Measurements from ENCODE around the gene CELF2.

The CELF2 gene

DNA sequence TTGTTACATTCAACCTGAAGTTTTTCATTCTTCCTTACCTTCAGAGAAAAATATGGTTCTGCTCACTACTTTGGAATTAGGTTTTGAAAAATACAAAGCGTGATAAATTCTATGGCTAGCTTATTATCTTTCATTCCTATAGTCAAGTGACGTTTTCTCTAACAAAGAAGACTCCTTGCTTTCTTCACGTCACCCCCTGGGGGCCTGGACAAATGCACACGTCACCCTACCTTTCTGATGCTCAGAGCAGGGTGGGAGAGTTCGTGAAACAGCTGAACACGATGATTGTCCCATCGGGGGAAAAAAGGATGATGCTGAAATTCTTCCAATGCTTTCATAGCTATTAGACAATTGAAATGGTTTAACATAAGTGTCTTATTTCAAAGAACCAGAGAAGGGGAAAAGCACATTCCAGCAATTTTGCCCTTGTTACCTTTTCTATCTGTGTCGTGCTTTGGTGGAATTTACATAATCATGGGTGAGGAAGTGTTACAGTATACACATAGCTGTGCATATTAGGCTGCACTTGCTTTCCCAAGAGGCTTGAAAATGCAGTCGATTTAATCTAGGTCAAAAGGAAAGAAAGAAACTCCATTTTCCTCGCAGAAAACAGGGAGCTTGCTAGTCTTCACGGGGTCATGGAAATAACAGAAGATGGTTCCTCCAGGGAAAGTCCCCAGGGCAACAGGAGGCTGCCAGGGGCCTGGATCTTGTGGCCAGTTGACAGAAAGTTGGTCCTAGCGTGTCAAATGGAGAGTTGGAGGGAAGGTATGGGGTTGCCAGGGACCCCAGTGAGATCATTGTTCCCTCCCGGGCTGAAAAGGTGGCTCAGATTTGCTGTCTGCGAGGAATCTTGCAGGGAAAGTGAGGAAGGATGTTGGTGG is 189.2 kb downstream of the CELF2 start:
- no peak for DNase-seq

DNA sequence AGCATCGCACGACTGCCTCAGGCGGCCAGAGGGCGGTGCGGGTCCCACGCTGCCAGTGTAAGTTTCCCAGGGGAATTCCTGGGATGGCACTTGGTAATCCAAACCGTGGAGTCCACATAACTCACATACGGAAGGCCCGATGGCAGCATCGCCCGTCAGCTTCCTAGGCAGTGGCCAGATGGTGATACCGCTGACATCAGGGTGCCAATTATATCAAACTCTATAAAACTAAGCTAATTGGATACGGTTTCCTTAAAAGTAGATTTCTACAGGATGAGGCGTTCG is 189.8 kb downstream of the CELF2 start:
- no peak for DNase-seq

DNA sequence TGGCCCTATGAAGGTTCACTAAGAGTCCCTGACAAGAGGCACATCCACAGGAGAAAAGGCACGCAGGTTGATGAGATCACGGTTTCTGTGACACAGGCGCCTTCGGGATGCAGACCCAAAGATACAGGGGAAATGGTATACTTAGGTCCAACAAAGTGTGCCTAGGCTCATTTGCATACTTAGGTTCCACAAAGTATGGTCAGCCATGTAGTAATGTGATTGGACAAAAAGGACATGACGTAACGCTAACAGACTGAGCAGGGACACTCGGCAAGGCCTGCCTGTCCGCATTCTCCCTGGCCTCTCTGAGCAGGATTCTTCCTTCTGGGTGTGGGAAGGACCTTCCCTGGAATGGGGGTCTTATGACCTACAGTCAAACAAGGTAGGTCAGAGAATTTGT is 190.6 kb downstream of the CELF2 start:
- DNase-seq: no peak

DNA sequence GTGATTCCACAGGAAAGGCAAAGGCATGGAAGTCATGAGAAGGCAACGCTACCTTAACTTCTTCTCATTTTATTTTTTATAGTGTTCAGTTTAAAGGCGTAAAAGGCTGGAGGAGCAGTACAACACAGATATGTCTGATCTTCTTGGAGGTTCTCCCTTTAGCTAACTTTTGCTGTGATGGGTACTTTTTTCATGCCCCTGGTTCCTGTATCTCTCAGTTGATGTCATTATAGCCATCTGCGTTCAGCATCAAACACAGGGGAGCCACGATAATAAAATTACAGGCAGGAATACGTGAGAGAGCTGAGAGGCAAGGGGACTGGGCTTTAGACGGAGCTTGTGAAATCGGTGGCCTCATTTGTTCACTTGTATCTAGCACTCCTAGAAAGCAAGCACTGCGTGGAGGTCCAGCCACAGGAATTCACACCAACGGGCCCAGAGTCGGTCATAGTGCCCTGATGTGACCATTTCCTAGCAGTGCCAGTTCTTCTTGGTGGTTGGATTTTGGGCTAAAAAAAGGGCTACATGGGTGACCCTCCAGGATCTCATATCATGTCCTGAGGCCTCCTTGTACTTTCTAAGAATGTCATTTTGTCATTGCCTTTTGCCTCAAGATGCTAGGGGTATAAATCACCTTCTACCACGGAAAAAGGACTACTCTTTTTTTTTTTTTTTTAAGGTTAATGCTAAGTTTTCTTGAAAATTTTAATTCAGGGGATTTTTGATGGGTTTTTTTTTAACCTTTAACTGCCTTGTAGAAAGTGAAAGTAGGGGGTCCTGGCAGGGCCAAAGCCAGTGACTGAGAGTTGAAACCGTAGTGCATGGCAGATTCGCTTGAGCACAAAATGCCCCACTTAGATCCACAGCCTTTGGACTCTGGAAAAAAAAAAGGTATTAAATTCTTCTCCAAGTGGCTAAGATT is 191.5 kb downstream of the CELF2 start:
- DNase-seq: peak; percentile 40

DNA sequence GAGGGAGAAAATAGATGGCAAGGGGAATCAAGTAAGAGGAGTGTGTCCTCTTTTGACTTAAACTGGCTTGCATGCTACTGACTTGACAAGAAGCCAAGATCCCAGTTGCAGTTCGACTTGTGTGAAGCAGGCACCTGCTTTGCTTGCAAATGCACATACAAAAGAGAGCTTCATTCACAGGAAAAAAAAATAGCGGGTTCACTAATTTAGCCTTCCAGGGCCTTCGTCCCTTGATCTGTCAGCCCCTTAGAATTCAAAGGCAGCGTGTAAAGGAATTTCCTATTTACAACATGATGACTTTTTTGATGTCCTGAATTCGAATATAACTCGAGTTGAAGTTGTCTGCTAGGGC is 192.1 kb downstream of the CELF2 start:
- no peak for DNase-seq

DNA sequence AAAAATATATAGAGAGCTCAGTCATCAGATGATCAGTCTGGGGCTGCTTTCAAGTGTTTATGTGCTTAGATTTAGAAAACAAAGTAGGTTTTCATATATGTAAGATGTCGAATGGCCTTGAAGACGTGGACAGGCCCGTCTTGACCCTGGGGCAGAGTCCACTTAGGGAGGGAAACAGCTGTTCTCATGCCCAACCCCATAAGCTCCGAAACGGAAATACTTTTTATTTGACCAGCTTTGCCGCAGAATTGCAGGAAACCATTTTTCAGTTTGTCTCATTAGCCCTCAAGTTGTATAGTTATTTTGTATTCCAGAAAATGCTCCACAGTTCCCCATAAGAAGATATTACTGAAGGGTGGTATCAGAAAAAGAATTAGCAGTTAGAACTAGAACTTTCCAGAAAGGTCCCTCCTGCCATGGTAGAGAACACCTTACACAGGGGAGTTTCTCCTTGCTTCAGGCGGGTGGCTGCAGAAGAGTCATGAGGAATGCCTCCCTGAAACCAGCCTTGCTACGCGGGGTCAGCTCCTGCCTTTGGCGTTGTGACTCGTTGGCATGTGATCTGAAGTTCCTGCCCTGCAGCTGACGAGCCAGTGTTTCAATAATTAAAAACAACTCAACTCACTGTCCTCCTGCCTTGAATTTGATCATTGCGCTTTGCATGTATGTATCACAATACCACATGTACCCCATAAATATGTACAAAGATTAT is 192.7 kb downstream of the CELF2 start:
- no peak for DNase-seq

DNA sequence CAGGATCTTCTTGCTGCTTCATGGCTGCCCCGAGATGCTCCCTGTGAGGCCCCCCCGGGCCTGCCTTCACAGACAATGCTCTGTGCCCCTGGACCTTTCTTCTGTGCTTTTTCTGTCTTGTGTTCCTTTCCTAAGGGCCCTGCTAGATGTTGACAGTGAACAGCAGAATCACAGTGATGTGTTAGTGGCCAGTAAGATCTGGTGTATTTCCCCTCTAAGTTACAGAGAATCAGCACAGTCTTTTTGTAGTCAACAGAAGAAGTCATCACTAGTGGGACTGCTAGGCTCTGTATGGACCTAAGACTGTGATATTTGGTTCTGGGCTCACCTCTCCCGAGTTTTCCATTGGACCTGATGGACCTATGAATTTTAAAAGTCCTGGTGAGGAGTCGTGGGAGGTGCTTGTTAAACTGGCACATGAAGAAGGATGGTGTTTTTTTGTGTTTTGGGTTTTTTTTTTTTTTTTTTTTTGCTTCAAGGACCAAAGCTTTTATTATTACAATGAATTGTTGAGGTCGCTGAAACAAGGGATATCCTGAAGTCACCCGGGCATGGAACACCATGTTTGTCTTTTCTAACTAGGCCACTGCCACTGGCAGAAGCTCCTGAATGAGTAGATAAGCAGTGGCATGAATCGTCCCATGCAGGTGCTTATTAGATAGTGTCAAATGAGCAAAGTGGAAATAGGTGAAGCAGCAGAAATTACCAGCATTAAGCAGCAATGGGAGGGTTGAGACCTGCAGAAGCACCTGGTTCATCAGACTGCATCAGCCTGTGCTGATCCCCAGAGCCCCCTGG is 194.8 kb downstream of the CELF2 start:
- DNase-seq: no peak

DNA sequence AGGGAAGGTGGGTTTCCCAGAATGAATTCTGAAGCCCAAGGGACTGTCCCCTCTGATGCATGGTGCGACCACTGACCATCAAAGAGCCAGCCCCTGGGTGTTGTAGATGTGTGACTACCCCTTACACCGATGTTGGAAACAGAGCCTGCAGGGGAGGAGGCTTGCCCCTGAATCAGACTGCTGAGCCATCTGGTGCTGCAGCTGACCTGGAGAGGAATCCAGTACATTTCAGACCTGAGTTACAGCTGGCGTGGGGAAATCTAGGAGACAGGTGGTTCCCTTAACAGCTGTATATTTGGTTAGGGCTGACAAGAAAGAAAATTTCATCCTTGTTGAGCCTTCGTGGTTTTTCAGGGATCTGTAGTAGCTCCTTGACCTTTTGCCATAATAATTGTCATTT is 195.5 kb downstream of the CELF2 start:
- no peak for DNase-seq

DNA sequence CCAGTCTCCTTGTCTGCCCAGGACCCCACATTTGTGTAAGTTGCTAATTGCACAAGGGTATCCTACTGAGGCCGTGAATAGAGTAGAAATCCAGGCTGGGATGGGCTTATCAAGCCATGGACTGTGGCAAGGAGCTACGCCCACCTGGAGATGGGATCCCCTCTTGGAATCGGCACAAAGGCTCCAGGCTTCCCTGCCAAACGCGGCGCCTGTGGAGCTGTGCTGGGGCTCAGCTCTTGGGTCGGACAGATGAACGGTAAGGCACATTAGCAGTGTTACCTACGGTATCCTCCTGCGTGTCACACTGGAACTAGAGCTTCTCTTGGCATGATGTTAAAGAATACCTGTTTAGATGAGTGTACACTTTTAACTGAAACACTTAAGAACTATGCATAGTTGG is 196.7 kb downstream of the CELF2 start:
- DNase-seq: no peak

DNA sequence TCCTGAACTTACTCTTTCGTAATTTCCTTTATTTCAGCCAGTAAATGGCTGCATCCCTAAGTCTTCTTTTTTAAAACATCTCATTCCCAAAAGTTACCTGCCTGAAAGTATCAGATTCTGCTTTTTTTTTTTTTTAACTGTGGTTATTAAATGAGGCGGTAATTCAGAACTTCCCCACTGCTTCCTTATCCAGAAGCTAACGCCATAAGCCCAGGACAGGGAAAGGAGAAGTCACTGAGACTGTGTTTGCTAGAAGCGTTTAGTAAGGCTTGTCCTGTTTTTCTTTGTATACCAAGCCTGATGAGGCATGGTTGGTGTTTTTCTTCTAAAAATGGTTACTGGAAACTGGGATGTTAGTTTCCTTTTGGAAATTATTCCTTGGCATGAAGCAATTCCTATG is 197.8 kb downstream of the CELF2 start:
- no peak for DNase-seq

DNA sequence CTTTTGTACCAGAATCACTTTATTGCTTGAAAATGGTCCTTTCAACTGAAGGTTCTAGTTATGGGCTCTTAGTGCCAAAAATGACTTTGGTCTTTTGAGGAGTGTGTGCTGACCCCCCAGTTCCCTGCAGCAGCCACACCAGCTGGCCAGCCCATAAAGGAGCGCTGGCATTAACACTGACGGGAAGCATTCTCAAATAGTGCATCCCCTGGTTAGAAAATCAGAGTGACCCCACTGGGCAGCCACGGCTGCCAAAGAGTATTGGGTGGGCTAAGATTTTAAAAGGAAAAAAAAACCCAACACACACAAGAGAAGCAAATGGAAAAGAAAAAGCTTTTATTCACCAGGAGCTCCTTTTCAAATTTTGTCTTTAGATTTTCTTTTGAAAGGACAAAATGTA is 199.8 kb downstream of the CELF2 start:
- no peak for DNase-seq

DNA sequence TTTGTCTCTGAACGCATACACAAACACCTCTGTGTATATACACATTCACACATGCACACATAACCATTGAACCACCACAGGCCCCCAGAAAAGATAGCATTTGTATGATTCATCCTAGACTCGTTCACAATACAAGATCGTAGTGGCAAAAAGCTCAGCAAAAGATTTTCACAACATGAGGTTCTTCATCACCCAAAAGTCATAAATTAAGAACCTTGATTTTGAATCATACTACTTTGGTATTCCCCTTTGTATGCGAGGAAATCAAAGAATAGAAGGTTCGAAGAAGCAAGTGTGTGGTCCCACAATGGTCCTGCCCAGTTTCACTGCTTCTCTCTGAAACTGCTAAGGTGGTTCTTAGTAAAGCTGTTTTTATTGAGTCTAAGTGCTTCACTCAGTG is 200.7 kb downstream of the CELF2 start:
- no peak for DNase-seq

DNA sequence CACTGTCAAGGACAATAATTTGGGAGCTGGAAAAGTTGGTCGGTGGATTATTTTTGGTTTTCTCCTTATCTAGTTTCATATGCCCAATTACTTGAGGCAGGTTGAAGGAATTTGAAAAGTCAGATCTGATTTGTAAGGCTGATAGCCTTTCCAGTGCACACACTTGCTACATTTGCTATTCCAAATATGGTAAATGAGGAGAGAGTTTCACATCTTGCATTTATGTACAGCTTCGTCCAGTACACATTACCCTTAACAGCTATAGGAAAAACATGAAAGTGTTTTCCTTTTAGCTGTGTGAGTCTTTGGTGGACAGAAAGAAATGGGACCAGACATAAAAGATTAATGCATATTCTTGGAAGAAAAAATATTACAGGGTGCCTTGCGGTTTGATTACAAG is 201.8 kb downstream of the CELF2 start:
- DNase-seq: no peak

DNA sequence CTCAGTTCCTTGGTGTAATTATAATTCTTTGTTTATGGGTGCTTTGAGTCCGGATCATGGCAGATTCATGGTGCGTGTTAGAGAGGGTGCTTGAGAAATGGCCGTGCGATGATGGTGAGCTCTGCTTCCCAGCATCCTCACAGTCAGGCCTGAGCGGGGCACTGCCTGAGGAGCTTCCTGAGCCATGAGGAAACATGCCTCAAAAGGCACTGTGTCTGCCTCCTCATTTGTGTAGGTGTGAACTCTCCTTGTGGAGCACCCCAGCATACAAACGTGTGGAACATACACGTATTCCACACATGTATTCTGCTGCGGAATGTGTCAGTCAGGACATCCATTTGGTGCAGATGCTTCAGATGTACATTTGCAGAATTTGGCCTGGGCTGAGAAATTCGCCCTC is 205.4 kb downstream of the CELF2 start:
- no peak for DNase-seq

DNA sequence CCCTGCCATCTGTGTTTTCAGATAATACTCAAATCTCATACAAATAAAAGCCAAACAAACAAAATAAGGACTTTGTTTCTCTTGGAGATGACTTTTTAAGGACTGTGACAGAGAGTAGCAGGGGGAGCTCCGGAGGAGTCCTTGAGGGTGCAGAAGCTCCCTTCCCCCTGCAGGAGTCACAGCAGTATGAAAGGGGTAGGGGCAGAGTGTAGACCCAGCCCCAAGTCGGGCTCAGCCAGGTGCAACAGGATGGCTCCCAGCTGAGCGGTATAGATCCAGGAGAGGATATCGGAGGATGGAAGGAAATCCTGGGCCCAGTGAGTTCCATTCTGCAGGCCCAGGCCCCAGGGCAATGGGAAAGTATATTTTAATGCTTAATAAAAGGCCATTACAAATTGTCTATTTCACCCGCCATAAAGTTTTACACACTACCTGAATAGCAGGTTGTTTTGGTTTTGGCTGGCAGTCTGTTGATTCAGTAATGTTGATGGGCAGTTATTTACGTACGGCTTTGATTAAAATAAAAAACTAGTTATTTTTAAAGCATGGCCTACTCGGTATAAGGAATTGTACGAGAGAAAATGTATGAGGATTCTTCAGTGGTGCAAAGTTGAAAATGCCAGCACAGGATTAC is 206.0 kb downstream of the CELF2 start:
- DNase-seq: no peak

DNA sequence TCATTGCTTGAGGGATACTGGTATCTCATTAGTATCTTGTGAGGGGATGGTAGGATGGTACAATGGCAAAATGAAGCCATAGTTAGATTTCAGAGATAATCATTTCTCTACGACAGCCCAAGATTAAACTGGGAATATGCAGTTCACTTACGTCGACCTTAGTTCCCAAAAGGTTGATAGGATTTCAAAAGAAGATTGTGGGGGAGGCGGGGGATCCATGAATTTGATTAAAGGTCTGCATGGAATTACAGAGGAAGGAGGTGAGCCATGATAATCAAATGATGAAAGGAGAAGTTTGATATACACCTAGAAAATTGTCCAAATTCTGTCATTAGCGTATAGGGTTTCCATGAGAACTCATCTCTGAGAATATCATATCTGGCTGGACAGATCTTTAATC is 206.6 kb downstream of the CELF2 start:
- no peak for DNase-seq

DNA sequence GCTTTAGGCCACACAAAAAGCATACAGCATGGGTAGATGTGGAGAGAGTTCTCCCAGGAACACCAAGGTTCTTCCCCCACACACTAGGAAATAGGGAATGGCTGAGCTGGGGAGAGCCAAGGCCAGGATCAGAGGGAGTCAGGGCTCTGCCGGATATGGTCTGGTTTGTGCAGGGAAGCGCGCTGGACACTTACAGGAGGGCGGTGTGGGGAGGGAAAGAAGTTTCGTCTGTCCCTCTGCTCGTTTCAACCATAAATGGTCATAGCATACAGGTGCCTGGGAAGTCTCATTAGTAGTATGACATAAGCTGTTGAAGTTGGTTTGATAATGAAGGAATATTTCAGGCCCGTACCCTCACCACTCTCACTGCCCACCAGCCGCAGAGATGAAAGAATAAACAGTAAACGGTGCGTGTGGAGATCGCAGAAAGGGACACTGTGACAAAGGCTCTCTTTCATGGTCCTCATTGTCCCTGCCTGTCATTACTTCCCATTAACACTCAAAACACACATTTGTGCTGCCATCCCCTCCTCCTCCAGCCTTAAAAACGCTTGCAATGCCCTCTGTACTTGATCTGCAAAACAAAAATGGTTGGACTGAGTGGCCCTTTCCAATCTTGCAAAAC is 207.2 kb downstream of the CELF2 start:
- DNase-seq: no peak

DNA sequence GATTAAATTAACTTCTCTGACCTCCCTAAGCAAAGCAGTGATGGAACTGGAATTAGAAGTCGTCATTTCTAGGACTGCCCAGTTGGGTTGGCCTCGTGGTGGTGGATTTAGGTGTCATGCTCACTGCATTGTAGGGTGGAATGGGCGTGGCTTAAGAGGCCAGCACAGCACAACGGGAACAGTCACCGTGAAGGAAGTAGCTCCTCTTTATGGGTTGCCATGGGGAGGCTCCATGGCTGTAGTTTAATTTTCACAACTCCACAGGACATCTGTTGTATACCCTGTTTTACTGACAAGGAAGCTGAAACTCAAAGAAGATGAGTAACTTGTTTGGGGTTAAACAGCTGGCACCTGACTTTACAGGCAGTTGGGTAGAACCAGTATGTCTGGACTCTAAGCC is 208.3 kb downstream of the CELF2 start:
- peak; percentile 70 for DNase-seq

DNA sequence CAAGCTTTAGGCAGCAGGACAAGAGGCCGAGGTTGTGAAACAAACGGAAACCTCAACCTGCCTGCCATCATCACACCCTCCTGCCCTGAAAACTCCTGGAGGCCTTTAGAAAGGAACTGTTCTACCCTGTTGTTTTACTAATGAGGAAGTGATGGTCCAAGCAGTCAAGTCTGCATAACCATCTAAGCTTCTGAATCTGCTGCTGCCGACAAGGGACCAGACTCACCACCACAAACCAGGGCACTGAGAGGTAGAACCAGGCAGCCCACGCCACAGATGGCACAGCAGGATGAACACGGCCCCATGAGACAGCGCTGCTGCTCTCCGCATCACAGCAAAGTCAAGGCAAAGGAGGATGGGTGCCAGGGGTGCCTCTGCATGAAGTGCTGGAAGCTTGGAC is 209.4 kb downstream of the CELF2 start:
- no peak for DNase-seq

DNA sequence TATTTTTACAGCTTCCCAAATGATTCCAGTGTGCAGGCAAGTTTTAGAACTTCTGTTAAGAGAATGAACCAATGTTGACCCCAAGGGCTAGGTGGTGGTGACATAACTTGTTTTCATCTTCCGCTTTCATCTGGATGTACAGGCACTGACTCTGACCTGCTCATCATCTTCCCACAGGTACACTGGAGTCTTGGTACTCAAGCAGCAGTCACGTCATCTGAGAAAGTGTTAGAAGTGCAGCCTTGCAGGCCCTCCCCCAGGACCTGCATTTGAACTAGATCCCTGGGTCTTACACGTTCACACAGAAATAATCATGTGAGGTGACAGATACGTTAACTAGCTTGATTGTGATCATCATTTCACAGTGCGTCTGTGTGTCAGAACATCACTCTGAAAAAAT is 212.2 kb downstream of the CELF2 start:
- DNase-seq: no peak

DNA sequence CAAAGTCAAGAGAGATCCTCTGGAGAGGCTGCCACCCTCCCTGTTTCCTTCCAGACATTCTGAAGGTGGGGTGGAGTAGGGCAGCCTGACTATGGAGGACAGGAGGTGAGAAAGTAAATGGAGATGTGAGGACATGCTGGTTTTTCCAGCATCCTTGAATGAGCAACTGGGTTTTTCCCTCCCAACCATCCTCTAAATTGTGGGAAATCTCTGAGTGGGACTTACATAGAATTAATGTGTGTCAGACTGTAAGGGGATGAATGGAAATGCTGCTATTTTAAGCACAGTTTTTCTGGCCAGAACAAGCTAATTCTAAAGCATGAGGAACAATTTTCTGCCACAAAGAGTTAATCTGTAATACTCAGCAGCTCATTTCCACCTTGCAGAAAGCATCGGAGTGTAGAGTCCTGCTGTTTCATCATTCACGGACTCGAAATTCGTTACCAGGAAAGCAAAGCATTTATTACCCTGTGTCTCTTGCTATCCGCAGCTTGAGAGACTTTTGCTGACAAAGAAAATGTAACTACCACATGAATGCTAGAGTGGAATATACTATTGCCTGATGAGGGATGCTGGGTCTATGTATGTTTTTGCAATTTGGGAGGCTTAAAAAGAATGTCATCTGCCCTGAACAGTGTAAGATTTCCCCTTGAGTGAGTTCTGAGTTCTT is 213.0 kb downstream of the CELF2 start:
- no peak for DNase-seq
